Activated gamma-delta T cell (primary cell): ENCODE measurements around the gene ZNF574.

ENCODE experiments used
- DNase-seq: peaks from one replicate; lab custom pipeline; 2025; lab: John Stamatoyannopoulos, UW

The ZNF574 gene

DNA sequence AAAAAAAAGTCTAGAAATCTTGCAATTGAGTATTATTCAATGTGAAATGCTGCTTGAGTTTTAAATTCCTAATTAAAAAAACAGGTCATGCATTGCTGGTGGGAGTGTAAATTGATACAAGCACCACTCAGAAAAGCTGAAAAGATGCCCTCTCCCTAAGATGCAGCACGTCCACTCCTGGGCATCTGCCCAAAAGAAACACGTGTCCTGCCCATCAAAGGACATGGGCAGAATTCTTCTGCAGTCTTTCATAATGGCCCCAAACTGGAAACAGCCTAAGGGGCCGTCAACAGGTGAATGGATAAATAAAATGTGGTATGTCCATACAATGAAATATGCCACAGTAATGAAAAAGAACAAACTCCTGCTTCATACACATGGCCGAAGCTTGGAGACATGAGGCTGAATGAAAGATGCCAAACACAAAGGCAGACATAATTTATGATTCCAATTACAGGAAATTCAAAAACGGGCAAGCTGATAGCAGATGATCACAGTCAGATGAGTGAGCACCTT is 48.5 kb downstream of the ZNF574 start:
- DNase-seq = no peak

DNA sequence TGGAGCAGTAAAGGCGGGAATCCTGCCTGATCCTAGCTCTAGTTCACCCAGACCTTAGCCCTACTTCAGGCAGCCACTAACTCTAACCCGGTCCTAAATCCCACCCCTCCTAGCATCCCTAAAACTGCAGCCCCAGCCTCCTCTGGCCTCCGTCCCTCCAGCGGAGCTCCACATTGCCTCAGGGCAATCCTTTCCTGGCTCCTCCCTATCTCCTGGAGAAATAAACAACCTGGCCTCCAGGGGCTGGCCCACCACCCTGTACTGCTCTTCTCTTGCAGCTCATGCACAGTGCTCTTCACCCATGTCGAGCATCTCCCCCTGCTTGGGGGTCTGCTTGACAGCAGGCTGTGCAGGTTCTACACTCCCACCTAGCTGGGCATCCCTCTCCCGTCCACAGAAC is 49.6 kb downstream of the ZNF574 start:
- DNase-seq = no peak

DNA sequence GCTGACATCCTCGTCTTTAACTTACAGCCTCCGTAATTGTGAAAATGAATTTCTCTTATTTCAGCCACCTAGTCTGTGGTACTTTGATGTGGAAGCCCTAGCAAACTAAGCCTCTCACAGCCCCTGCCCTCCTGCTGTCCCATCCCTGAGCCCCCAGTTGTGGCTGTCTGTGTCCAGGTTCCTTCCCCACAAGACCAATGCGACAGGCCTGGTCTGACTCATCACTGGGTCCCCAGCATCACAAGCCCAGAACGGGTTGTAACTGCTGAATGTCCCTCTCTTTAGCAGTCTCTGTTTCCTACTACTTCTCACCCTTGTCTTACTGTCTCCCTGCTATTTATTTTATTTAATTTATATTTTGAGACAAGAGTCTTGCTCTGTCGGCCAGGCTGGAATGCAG is 50.6 kb downstream of the ZNF574 start:
- DNase-seq = no peak

DNA sequence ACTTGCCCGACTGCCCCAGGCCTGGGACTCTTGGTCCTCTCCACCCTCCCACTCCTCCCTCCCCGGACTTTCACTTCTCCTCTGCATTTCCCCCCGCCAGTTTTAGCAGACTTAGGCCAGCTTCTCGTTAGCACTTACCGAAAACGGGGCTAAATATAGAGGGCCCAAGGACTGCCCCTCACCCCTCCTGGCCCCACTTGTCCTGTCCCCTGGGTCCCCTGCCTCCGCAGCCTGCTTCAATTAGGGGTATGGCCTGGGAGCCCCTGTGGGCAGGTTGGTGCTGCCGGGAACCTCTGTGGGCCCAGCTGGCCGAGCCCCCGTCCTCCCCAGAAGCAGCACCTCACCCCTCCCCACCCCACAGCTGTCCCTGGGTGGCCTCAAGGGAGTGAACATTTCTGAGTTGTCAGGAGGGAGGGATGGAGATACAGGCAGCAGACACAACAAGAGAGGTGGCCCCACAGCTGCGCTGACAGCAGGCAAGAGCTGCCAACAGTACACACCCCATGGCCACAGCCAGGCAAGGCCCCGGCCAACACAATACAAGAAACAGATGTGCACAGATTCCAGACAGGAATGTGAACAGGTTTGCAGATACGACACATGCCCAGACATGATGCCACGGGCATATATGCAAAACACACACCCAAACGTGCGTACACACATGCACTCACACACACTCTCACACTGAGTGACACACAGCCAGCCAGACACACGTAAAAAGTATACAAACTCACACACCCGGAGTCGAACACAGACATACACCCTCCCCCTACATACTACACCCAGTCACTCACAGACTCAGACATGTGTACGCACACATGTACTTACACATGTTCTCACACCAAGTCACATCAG is 53.7 kb downstream of the ZNF574 start:
- no peak for DNase-seq

DNA sequence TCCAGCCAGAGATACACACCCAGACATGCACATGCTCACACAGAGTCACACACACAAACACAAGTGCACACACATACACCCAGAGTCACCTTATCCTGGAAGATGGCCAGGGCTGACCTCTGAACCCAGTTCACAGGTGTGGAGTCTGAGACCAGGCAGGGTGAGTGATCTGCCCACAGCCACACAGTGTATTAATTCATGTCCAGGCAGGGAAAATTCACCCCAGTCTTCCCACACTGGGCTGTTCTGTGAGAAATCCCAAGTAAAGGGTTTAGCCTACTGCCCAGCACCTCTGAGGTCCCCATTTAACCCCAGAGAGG is 54.2 kb downstream of the ZNF574 start:
- no peak for DNase-seq
